NOMO-1 (cell line): ENCODE results near the gene KLHDC1.
"Not testable (repeated sequence)": the region's sequence is repeated elsewhere in the genome, so short reads cannot be mapped to it uniquely, and the experiment has no call there.

Source experiments
- DNase-seq, 2 experiments: peaks; one replicate each; lab custom pipeline; 2025; ENCODE audit not compliant: unreplicated experiment in 2 of 2; lab: John Stamatoyannopoulos, UW

The KLHDC1 gene

GRCh38 chr14:49781040-49781439 is 88.1 kb downstream of the KLHDC1 start:
- not testable (repeated sequence) for DNase-seq

- no peak for DNase-seq
Measured at GRCh38 chr14:49783394-49784014, 90.6 kb downstream of the KLHDC1 start.

GRCh38 chr14:49786315-49786714 is 93.4 kb downstream of the KLHDC1 start:
- no peak for DNase-seq

- DNase-seq, result no peak
Measured at GRCh38 chr14:49792618-49793017, 99.7 kb downstream of the KLHDC1 start.

GRCh38 chr14:49796025-49796424 is 103.1 kb downstream of the KLHDC1 start:
- no peak for DNase-seq
